Midbrain (tissue), 1 donor: Measurements from ENCODE around the gene THOC1.

ENCODE experiments used
- DNase-seq: peaks from one replicate; lab custom pipeline; 2025; lab: John Stamatoyannopoulos, UW

Gene THOC1

GRCh38 chr18:285817-286216, 18.0 kb upstream of the THOC1 start:
- DNase-seq = no peak

- DNase-seq = no peak
Measured at GRCh38 chr18:275486-275885, 7.6 kb upstream of the THOC1 start.

- no peak for DNase-seq
Measured at GRCh38 chr18:274313-274712, 6.5 kb upstream of the THOC1 start.

- no peak for DNase-seq
Measured at GRCh38 chr18:273525-273924, 5.7 kb upstream of the THOC1 start.

- no peak for DNase-seq
Measured at GRCh38 chr18:272650-273049, 4.8 kb upstream of the THOC1 start.

GRCh38 chr18:269480-270095, 1.7 kb upstream of the THOC1 start:
- no peak for DNase-seq

- no peak for DNase-seq
Measured at GRCh38 chr18:267380-267687, 513 bp downstream of the THOC1 start.

- DNase-seq = no peak
Measured at GRCh38 chr18:261398-262073, 6.3 kb downstream of the THOC1 start.

- no peak for DNase-seq
Measured at GRCh38 chr18:260547-260946, 7.3 kb downstream of the THOC1 start.

- DNase-seq = no peak
Measured at GRCh38 chr18:255171-255570, 12.7 kb downstream of the THOC1 start.

- DNase-seq = no peak
Measured at GRCh38 chr18:253121-253520, 14.7 kb downstream of the THOC1 start.

- no peak for DNase-seq
Measured at GRCh38 chr18:251572-251971, 16.3 kb downstream of the THOC1 start.

GRCh38 chr18:250685-251084, 17.2 kb downstream of the THOC1 start:
- no peak for DNase-seq

- DNase-seq = no peak
Measured at GRCh38 chr18:248053-248452, 19.8 kb downstream of the THOC1 start.

- no peak for DNase-seq
Measured at GRCh38 chr18:245282-245847, 22.5 kb downstream of the THOC1 start.

- DNase-seq = no peak
Measured at GRCh38 chr18:240175-240574, 27.7 kb downstream of the THOC1 start.

- no peak for DNase-seq
Measured at GRCh38 chr18:231563-231962, 36.3 kb downstream of the THOC1 start.

GRCh38 chr18:228586-228985, 39.3 kb downstream of the THOC1 start:
- DNase-seq = no peak

- no peak for DNase-seq
Measured at GRCh38 chr18:227902-228301, 39.9 kb downstream of the THOC1 start.

- no peak for DNase-seq
Measured at GRCh38 chr18:227374-227773, 40.5 kb downstream of the THOC1 start.

GRCh38 chr18:225745-226144, 42.1 kb downstream of the THOC1 start:
- DNase-seq = no peak

- no peak for DNase-seq
Measured at GRCh38 chr18:220708-221107, 47.1 kb downstream of the THOC1 start.

GRCh38 chr18:217532-218336, 50.1 kb downstream of the THOC1 start:
- DNase-seq = no peak
